Vagina (tissue), 2 donors: ENCODE data around the gene CXCR6.

ENCODE experiments used
- CTCF ChIP-seq, 3 experiments: fragments of 450-650 bp in 2 of 3; fragments of 200-600 bp in 1 of 3; sonication (generic) in 1 of 3; IDR thresholded peaks; one replicate each; pipeline ENCODE4 v1.5.1; 2017 to 2019; ENCODE audit warnings: antibody characterized with exemption in 3 of 3, mild to moderate bottlenecking in 2 of 3, moderate library complexity in 2 of 3
- POLR2A ChIP-seq, 2 donors: fragments of 450-650 bp; IDR thresholded peaks; one replicate each; pipeline ENCODE4 v1.6.1; 2017; ENCODE audit warnings: antibody characterized with exemption in 2 of 2, mild to moderate bottlenecking in 2 of 2, moderate library complexity in 2 of 2
- POLR2AphosphoS5 ChIP-seq, 2 donors: sonication (generic); formaldehyde crosslinking; IDR thresholded peaks; one replicate each; pipeline ENCODE4 v1.9.0; 2017; ENCODE audit warnings: antibody characterized with exemption in 2 of 2, mild to moderate bottlenecking in 2 of 2, low read depth in 1 of 2; ENCODE audit not compliant: insufficient read depth in 1 of 2

DNA sequence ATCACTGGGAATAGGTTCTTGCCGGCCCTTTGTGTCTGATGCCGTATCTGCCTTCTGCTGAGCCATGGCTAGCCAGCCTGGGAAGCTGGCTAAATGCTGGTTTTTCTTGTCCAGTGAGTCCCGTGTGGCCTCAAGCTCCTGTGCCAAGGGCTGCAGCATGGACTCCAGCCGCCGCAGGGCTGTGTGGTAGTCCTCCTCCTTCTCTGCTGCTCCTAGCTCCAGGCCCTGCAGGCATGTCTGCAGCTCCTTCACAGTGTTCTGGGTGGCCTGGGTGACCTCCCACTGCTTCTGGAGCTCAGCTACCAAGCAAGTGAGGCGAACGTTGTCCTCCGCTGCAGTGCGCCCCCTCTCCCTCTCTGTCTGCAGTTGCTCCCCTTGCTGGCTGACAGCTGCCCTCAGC is 24.9 kb downstream of the CXCR6 start:
- TF ChIP-seq POLR2A (IDR thresholded peaks at IDR 0.05) (no peak), CTCF (IDR thresholded peaks at IDR 0.05) (no peak), POLR2AphosphoS5 (IDR thresholded peaks at IDR 0.05; ENCODE audit: insufficient read depth in 1 of 2, low read depth in 1 of 2) (no peak)
